HepG2 (cell line): ENCODE data around the gene DDX53.

Experiments used
- ETV6 ChIP-seq: sonication (generic); formaldehyde crosslinking; conservative IDR thresholded peaks from 2 replicates; pipeline ENCODE4 v1.4.0; 2020; ENCODE audit warnings: missing genetic modification reagents
- NFYB ChIP-seq: sonication (generic); formaldehyde crosslinking; IDR thresholded peaks from 2 replicates; pipeline ENCODE4 v1.4.0; 2020; ENCODE audit warnings: missing genetic modification reagents
- TARDBP ChIP-seq: sonication (generic); formaldehyde crosslinking; IDR thresholded peaks from 2 replicates; pipeline ENCODE4 v1.8.0; 2022; ENCODE audit warnings: mild to moderate bottlenecking, missing genetic modification reagents
- TBP ChIP-seq: sonication (generic); formaldehyde crosslinking; IDR thresholded peaks from 2 replicates; pipeline ENCODE4 v1.5.0; 2020; ENCODE audit warnings: missing genetic modification reagents
- ZNF24 ChIP-seq: fragments of 450-650 bp; IDR thresholded peaks from 2 replicates; pipeline ENCODE4 v1.6.1; 2017; ENCODE audit warnings: antibody characterized with exemption, mild to moderate bottlenecking
- ZNF564 ChIP-seq: sonication (generic); formaldehyde crosslinking; IDR thresholded peaks from 2 replicates; pipeline ENCODE4 v1.8.1; 2023; ENCODE audit warnings: mild to moderate bottlenecking, missing genetic modification reagents

DNA sequence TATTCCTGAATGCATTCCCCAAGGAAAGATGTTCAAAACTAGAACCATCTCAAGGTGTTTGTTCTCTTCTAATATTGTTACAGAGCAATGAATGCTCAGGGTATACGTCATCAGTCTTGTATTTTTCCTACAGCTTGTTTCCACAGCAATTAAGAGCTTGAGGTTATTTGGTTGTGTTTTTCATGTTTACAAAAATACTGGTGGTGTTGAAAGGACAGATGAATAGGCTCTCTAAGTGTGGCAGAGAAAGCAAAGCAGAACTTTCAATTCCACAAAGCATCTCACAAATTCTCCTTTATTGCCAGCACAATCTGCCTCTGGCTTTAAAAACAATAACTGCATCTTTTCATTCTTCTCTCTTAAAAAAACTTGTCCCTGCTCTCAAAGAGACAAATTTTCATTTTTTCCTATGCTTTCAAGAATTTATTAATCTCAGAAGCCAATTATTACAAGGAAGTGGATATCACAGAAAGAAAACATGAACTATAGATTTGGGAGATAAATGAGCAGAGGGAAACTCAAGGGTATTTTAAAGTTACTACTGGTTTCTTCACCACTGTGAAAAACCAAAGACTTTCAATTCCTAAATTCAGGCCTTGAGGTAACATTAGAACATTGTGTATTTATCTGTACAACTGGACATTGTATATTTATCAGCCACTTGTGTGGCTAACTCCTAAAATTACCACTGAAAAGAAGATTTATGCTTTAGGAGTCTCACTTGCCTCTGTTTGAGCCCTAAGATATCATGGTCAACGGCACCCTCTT, 49.2 kb downstream of the DDX53 start:
- TF ChIP-seq ZNF24 (no peak), ETV6 (CRISPR knock-in tag) (no peak), TARDBP (CRISPR knock-in tag) (no peak), NFYB (no peak), ZNF564 (CRISPR knock-in tag) (no peak), TBP (CRISPR knock-in tag) (no peak)
